Small intestine (tissue), 7 donors: Measurements from ENCODE around the gene UGT1A7. TPM values are rescaled to one million over a fixed set of nuclear protein-coding genes. Genes with fewer than 3 reads are reported as not detected.

ENCODE experiments used
- DNase-seq, 2 donors: peaks; one replicate each; pipeline versions ENCODE4 v3.0.0 to v3.0.0-alpha.2; 2013
- FAIRE-seq: peaks from 2 replicates; lab custom pipeline; 2012; peaks lifted over from hg19 to GRCh38; lab: Jason Lieb, UNC
- H3K27ac ChIP-seq, 3 donors: one replicate each; pipeline ENCODE4 v1.5.1; 2013; ENCODE audit warnings: low read length in 2 of 3, mild to moderate bottlenecking in 2 of 3, control low read depth in 1 of 3, inconsistent platforms in 1 of 3, low read depth in 1 of 3, moderate library complexity in 1 of 3
- H3K27me3 ChIP-seq, 3 donors: one replicate each; pipeline ENCODE4 v1.6.1; 2013; ENCODE audit warnings: low read length in 3 of 3, inconsistent platforms in 1 of 3; ENCODE audit not compliant: control insufficient read depth in 3 of 3, insufficient read depth in 3 of 3
- H3K36me3 ChIP-seq, 3 donors: one replicate each; pipeline ENCODE4 v1.6.1; 2013; ENCODE audit warnings: low read length in 3 of 3, inconsistent platforms in 1 of 3, low read depth in 1 of 3, mild to moderate bottlenecking in 1 of 3, moderate library complexity in 1 of 3; ENCODE audit not compliant: control insufficient read depth in 3 of 3, insufficient read depth in 2 of 3
- H3K4me1 ChIP-seq, 3 donors: one replicate each; pipeline ENCODE4 v1.6.1; 2013; ENCODE audit warnings: low read length in 2 of 3, inconsistent platforms in 1 of 3, low read depth in 1 of 3, mild to moderate bottlenecking in 1 of 3, moderate library complexity in 1 of 3; ENCODE audit not compliant: control insufficient read depth in 3 of 3, insufficient read depth in 2 of 3
- H3K4me3 ChIP-seq, 3 donors: one replicate each; pipeline ENCODE4 v1.5.1; 2013; ENCODE audit warnings: low read length in 3 of 3, control low read depth in 1 of 3, inconsistent platforms in 1 of 3, low read depth in 1 of 3, mild to moderate bottlenecking in 1 of 3, moderate library complexity in 1 of 3
- H3K9me3 ChIP-seq, 2 donors: one replicate each; pipeline ENCODE4 v1.6.1; 2013; ENCODE audit warnings: low read depth in 1 of 2, low read length in 1 of 2; ENCODE audit not compliant: control insufficient read depth in 2 of 2, insufficient read depth in 1 of 2
- WGBS, 3 donors: extraction: QIAGEN DNeasy Blood & Tissue Kit; methylation state at CpG; one replicate each; pipeline ENCODE4 v1.1.7; 2013; 5-methylcytosine and 5-hydroxymethylcytosine counted together
- polyA plus RNA-seq, 4 donors: library from polyadenylated mRNA; stranded (reverse) in 3 of 4; unstranded in 1 of 4; fragments of 200-250 nt in 3 of 4; fragments of 120-200 nt in 1 of 4; gene quantifications; one replicate each; pipeline versions ENCODE4 v1.2.1 to v1.2.3, GENCODE V29; 2013
- donor health status: healthy with polysubstance abuse.
- donor health status: control.
- donor health status: control.
- donor health status: Bipolar disorder and iron deficiency.
- donor health status: healthy.

UGT1A7 gene
- polyA plus RNA-seq, 4 donors: 0.03 to 9.6 (median 0.19) TPM; not detected in 1

DNA sequence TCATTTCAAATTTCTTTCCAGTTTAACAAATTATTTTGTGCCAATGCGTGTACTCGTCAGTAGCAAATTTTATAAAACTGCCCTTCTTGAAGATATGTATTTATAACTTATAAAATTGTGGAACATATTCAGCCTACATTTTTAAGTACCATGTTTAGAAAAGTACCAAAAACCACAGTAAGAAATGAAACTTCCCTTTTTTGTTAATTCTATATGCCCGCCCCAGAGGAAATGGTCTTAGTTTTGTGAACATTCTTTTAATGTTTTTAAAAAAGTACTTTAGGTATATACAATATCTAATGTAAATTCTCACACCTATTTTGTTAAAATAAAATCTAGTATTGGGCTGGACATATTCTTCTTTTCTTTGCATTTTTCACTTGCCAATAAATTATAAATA is 8.8 kb upstream of the UGT1A7 start:
- peak; percentile 55 for FAIRE-seq
- Histone ChIP-seq H3K27me3 (peaks cover 0 to 1% (median 0%) of the 10 kb centered on the region in 3 donors), H3K36me3 (no peaks in the 10 kb centered on the region), H3K9me3 (no peaks in the 10 kb centered on the region), H3K4me3 (no peak overlapping the region), H3K27ac (no peak overlapping the region), H3K4me1 (no peaks in the 10 kb centered on the region)
- 73 to 83% (median 82%) methylated on average over 3 of the region's 3 CpGs for WGBS, 3 donors
- DNase-seq: no peak

DNA sequence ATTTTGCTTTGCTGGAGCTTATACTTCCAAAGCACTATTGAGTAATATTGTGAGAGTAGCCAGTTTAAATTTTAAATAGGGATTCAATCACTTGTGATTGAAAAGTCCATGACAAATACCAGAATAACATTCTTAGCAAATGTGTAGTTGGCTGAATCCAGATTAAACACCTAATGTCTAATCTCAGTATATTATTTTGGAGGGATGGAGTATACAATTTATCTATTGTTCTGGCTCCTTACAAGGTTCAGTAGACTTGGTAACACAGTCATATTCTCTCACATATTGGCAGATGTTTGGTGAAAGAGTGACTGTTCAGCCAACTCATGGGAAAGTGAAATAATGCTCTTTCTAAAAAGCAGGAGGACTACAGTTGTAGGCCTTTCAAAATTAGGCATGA is 7.8 kb upstream of the UGT1A7 start:
- no peaks in the 10 kb centered on the region for H3K9me3 ChIP-seq
- H3K27me3 ChIP-seq: peaks cover 0 to 1% (median 0%) of the 10 kb centered on the region in 3 donors
- FAIRE-seq: no peak
- DNase-seq: no peak
- no peaks in the 10 kb centered on the region for H3K4me1 ChIP-seq
- no peaks in the 10 kb centered on the region for H3K36me3 ChIP-seq
- H3K4me3 ChIP-seq: no peak overlapping the region
- H3K27ac ChIP-seq: no peak overlapping the region

- DNase-seq (no peak), FAIRE-seq (no peak)
- Histone ChIP-seq H3K4me1 (no peaks in the 10 kb centered on the region), H3K9me3 (no peaks in the 10 kb centered on the region), H3K27ac (no peak overlapping the region), H3K27me3 (peaks cover 0 to 1% (median 0%) of the 10 kb centered on the region in 3 donors), H3K4me3 (no peak overlapping the region), H3K36me3 (no peaks in the 10 kb centered on the region)
- 29 to 41% (median 39%) methylated on average over 1 of the region's 1 CpG for WGBS, 3 donors
Observed at GRCh38 chr2:233674314-233674713, 7.4 kb upstream of the UGT1A7 start.

DNA sequence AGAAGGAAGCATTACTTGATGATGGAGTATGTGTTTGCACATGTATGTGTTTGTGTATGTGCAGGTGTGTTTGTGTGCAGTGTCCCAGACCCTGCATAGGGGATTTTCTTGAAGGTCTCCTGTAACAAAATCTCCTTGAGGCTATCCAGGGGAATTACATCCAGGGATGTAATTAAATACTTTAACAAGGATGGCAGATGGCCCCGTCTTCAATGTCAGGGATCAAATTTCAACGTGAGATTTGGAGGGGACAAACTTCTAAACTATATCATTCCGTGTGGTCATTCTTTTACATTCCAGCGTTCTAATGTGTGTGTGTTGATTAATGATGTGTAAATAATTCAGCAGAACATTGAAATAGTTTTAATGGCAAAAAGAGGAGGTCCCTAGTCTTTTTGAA is 6.7 kb upstream of the UGT1A7 start:
- 60 to 73% (median 67%) methylated on average over 4 of the region's 4 CpGs for WGBS, 3 donors
- no peak overlapping the region for H3K27ac ChIP-seq
- H3K27me3 ChIP-seq: peaks cover 0 to 1% (median 0%) of the 10 kb centered on the region in 3 donors
- H3K9me3 ChIP-seq: no peaks in the 10 kb centered on the region
- DNase-seq (no peak), FAIRE-seq (no peak)
- no peak overlapping the region for H3K4me3 ChIP-seq
- H3K36me3 ChIP-seq: no peaks in the 10 kb centered on the region
- no peaks in the 10 kb centered on the region for H3K4me1 ChIP-seq

- H3K4me3 ChIP-seq: no peak overlapping the region
- peaks cover 0 to 1% (median 0%) of the 10 kb centered on the region in 3 donors for H3K27me3 ChIP-seq
- no peaks in the 10 kb centered on the region for H3K36me3 ChIP-seq
- FAIRE-seq: no peak
- no peak overlapping the region for H3K27ac ChIP-seq
- no peaks in the 10 kb centered on the region for H3K4me1 ChIP-seq
- no peak for DNase-seq
- 86 to 96% (median 92%) methylated on average over 2 of the region's 2 CpGs for WGBS, 3 donors
- H3K9me3 ChIP-seq: no peaks in the 10 kb centered on the region
Observed at GRCh38 chr2:233676046-233676445, 5.7 kb upstream of the UGT1A7 start.

DNA sequence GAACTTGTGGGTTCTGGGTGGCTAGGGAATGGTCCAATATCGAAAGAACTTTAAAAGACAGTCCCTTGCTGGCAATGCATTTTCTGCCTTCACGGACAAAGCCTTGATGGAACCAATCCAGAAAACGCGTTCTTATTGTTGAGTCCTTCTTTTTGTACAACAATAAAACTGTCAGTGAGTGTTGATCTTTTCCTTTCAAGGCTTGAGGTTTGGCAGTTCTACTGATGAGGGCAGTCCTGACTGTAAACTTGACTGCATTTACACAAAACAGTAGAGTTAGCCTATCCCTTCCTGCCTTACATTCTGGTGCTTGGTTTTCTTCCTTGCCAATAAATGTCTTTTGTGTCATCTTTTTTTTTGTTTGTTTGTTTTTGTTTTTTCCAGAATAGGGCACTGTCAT is 2.5 kb upstream of the UGT1A7 start:
- no peaks in the 10 kb centered on the region for H3K4me1 ChIP-seq
- no peak for DNase-seq
- no peaks in the 10 kb centered on the region for H3K36me3 ChIP-seq
- H3K4me3 ChIP-seq: no peak overlapping the region
- peaks cover 0 to 2% (median 1%) of the 10 kb centered on the region in 3 donors for H3K27me3 ChIP-seq
- no peak for FAIRE-seq
- WGBS, 3 donors: 74 to 80% (median 76%) methylated on average over 4 of the region's 4 CpGs
- H3K9me3 ChIP-seq: no peaks in the 10 kb centered on the region
- H3K27ac ChIP-seq: no peak overlapping the region

- Histone ChIP-seq H3K4me3 (no peak overlapping the region), H3K4me1 (peaks cover 0 to 2% (median 0%) of the 10 kb centered on the region in 3 donors), H3K27me3 (peaks cover 0 to 2% (median 1%) of the 10 kb centered on the region in 3 donors), H3K27ac (no peak overlapping the region), H3K36me3 (no peaks in the 10 kb centered on the region), H3K9me3 (no peaks in the 10 kb centered on the region)
- FAIRE-seq: no peak
- no peak for DNase-seq
- WGBS, 3 donors: 81 to 93% (median 91%) methylated on average over 4 of the region's 4 CpGs
Observed at GRCh38 chr2:233680361-233681045, 1.2 kb upstream of the UGT1A7 start.

DNA sequence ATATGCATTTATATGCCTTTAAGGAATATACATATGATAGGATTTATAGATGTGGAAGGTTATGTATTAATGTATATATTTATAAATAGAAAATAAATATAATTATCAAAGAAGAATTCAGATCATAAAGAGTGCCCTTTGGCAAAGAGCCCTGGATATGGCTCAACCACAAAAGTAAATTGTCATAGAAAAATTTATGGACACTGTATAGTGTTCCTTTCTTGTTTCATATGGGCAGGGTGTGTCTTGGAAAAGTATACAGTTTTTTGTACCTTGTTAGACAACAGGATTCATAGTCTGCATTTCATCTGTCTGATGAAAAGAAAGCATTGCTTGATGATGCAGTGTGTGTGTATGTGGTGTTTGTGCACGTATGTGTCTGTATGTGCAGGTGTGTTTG is 2.9 kb downstream of the UGT1A7 start:
- WGBS, 3 donors: 56 to 87% (median 75%) methylated on average over 1 of the region's 1 CpG
- H3K9me3 ChIP-seq: no peaks in the 10 kb centered on the region
- DNase-seq (no peak), FAIRE-seq (no peak)
- no peak overlapping the region for H3K27ac ChIP-seq
- H3K36me3 ChIP-seq: no peaks in the 10 kb centered on the region
- H3K27me3 ChIP-seq: peaks cover 0 to 2% (median 0%) of the 10 kb centered on the region in 3 donors
- no peak overlapping the region for H3K4me3 ChIP-seq
- peaks cover 0 to 2% (median 0%) of the 10 kb centered on the region in 3 donors for H3K4me1 ChIP-seq

- DNase-seq (no peak), FAIRE-seq (no peak)
- H3K27ac ChIP-seq: no peak overlapping the region
- H3K9me3 ChIP-seq: no peaks in the 10 kb centered on the region
- WGBS, 3 donors: 79 to 88% (median 83%) methylated on average over 5 of the region's 5 CpGs
- peaks cover 0 to 7% (median 0%) of the 10 kb centered on the region in 3 donors for H3K4me1 ChIP-seq
- no peak overlapping the region for H3K4me3 ChIP-seq
- no peaks in the 10 kb centered on the region for H3K36me3 ChIP-seq
- H3K27me3 ChIP-seq: peaks cover 0 to under 1% (median 0%) of the 10 kb centered on the region in 3 donors
Observed at GRCh38 chr2:233686928-233687327, 5.2 kb downstream of the UGT1A7 start.
